Measurements from ENCODE around the gene DARS1.
"Not testable (repeated sequence)": the region's sequence is repeated elsewhere in the genome, so short reads cannot be mapped to it uniquely, and the experiment has no call there.

DARS1 gene

DNA sequence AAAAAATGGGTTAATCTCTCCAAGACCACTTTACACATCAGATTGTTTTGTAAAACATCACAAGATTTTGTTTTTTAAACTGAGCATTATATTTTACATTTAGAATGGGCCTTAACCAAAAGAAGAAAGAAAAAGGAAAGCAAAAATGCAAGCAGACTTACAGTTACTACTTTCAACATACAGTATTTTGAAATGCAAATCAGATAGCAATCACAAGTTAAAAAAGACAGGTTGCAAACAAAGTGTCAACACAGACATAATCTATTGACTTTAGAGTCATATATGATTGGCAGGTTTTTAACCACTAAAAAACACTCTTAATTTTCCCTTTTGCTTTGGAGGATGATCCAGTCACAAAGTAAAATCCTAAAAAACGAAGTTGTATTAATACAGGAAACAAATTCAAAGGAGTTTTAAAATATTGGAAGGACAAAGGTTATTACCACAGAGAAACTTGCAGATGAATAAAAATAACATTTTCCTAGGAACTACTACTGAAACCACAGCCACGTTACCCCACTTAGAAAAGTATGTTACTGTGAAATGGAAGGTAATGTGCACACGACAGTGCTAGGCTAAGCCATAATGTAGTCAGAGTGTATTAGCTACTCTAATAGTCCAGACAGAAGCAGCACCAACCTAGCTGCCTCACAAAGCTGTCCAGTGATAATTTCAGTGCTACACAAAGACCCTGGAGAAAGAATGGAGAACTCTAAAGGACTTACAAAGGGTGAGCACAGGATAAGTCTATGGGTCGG is 22.9 kb downstream of the DARS1 start:
- Histone ChIP-seq H3K9me3 (ENCODE audit: insufficient read depth, low read length) (no peaks in the 10 kb centered on the region), H3K79me2 (ENCODE audit: low read length) (peaks cover 10% of the 10 kb centered on the region; the same call in 1 of the 2 replicates), H3K9ac (ENCODE audit: low read length) (no peak overlapping the region), H2AFZ (ENCODE audit: low read depth, low read length) (no peak overlapping the region), H3K27ac (ENCODE audit: low read length) (no peak overlapping the region), H3K27me3 (ENCODE audit: low read depth, low read length) (no peaks in the 10 kb centered on the region), H4K20me1 (ENCODE audit: insufficient read depth, low read length) (peaks cover 17% of the 10 kb centered on the region; the same call in 1 of the 2 replicates), H3K4me3 (ENCODE audit: low read length) (no peak overlapping the region), H3K4me2 (ENCODE audit: low read length) (no peak overlapping the region), H3K4me1 (ENCODE audit: low read length) (peaks cover 11% of the 10 kb centered on the region), H3K36me3 (replicated peaks; ENCODE audit: low read depth, low read length) (peaks cover 29% of the 10 kb centered on the region)
- TF ChIP-seq, protein P1, sequence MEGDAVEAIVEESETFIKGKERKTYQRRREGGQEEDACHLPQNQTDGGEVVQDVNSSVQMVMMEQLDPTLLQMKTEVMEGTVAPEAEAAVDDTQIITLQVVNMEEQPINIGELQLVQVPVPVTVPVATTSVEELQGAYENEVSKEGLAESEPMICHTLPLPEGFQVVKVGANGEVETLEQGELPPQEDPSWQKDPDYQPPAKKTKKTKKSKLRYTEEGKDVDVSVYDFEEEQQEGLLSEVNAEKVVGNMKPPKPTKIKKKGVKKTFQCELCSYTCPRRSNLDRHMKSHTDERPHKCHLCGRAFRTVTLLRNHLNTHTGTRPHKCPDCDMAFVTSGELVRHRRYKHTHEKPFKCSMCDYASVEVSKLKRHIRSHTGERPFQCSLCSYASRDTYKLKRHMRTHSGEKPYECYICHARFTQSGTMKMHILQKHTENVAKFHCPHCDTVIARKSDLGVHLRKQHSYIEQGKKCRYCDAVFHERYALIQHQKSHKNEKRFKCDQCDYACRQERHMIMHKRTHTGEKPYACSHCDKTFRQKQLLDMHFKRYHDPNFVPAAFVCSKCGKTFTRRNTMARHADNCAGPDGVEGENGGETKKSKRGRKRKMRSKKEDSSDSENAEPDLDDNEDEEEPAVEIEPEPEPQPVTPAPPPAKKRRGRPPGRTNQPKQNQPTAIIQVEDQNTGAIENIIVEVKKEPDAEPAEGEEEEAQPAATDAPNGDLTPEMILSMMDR (IDR thresholded peaks at IDR 0.05; ENCODE audit: low read depth, low read length), result no peak
- no peak for TF ChIP-seq EZH2phosphoT487 (IDR thresholded peaks at IDR 0.05; ENCODE audit: low read depth)

DNA sequence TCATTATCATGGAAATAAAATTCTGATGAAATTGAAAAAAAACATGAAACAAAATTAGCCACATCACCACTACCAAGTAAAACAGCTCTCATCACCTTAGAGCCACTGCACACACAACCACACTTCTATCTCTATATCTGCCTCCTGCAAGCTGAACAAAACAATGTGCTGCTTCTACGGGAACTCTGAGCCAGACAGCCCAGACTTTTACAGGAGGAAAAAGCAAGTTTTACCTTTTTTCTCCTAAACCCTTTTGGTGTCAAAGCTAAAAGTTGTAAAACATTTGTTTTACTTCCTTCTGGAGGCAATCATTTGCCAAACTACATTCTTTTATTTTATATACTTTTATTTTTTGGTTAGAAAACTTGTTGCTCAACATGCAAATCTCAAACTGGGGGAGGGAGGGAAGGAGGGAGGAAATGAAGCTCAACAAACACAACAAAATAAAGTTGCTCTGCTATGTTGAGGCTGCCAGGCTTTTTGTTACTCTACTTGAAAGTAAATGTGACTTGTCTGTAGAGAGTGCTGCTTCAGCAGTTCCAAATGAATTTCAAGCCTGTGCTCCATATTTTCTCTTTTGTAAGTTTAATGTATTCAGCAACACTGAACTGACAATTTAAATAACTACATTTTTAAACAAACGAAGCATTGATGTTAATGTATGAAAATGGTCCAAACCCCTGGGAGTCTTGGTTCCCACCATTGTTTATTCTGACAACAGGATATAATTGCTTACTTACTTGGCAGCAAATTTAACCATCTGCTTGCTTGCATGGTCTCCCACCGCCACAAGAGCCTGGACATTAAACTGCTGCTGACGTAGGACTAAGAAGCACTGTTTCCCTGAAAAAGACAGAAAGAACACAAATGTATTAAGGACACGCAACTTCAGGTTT is 24.5 kb downstream of the DARS1 start:
- peaks cover 23% of the 10 kb centered on the region for H3K36me3 ChIP-seq (replicated peaks; ENCODE audit: low read depth, low read length)
- H3K9me3 ChIP-seq (ENCODE audit: insufficient read depth, low read length), result no peaks in the 10 kb centered on the region
- H3K4me2 ChIP-seq (ENCODE audit: low read length), result no peak overlapping the region
- no peak overlapping the region for H3K9ac ChIP-seq (ENCODE audit: low read length)
- peaks cover 11% of the 10 kb centered on the region for H3K4me1 ChIP-seq (ENCODE audit: low read length)
- H3K27me3 ChIP-seq (ENCODE audit: low read depth, low read length), result no peaks in the 10 kb centered on the region
- H2AFZ ChIP-seq (ENCODE audit: low read depth, low read length), result no peak overlapping the region
- H3K27ac ChIP-seq (ENCODE audit: low read length), result no peak overlapping the region
- H3K79me2 ChIP-seq (ENCODE audit: low read length), result peaks cover 11% of the 10 kb centered on the region; the same call in 1 of the 2 replicates
- no peak overlapping the region for H3K4me3 ChIP-seq (ENCODE audit: low read length)
- peaks cover 23% of the 10 kb centered on the region for H4K20me1 ChIP-seq (ENCODE audit: insufficient read depth, low read length)
- TF ChIP-seq, protein P1 (IDR thresholded peaks at IDR 0.05; ENCODE audit: low read depth, low read length), result no peak
- no peak for TF ChIP-seq EZH2phosphoT487 (IDR thresholded peaks at IDR 0.05; ENCODE audit: low read depth)

DNA sequence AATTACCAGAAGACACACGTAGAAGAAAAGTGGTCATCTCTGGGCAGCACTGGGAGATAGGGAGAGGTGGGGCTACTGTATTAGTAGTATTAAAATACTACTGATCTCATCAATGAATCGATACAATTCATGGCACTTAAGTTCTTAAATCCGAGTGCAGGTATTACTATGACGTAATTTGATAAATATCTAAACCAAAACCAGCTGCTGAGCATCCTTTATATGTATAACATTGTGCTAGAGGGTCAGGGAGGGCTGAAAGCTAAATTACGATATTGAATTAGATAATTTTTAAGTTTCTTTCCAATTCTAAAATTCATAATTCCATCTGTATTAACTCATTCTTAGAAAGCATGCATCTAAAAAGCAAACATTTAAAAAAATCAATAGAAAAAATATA is 25.3 kb downstream of the DARS1 start:
- Histone ChIP-seq H3K9ac (ENCODE audit: low read length) (no peak overlapping the region), H3K27ac (ENCODE audit: low read length) (no peak overlapping the region), H3K27me3 (ENCODE audit: low read depth, low read length) (no peaks in the 10 kb centered on the region), H3K4me2 (ENCODE audit: low read length) (no peak overlapping the region), H3K79me2 (ENCODE audit: low read length) (peaks cover 7% of the 10 kb centered on the region; the same call in 1 of the 2 replicates), H3K4me1 (ENCODE audit: low read length) (peaks cover 11% of the 10 kb centered on the region), H3K36me3 (replicated peaks; ENCODE audit: low read depth, low read length) (peaks cover 18% of the 10 kb centered on the region), H4K20me1 (ENCODE audit: insufficient read depth, low read length) (peaks cover 27% of the 10 kb centered on the region), H3K9me3 (ENCODE audit: insufficient read depth, low read length) (no peaks in the 10 kb centered on the region), H3K4me3 (ENCODE audit: low read length) (no peak overlapping the region), H2AFZ (ENCODE audit: low read depth, low read length) (no peak overlapping the region)
- TF ChIP-seq, protein P1 (IDR thresholded peaks at IDR 0.05; ENCODE audit: low read depth, low read length), result no peak
- no peak for TF ChIP-seq EZH2phosphoT487 (IDR thresholded peaks at IDR 0.05; ENCODE audit: low read depth)

DNA sequence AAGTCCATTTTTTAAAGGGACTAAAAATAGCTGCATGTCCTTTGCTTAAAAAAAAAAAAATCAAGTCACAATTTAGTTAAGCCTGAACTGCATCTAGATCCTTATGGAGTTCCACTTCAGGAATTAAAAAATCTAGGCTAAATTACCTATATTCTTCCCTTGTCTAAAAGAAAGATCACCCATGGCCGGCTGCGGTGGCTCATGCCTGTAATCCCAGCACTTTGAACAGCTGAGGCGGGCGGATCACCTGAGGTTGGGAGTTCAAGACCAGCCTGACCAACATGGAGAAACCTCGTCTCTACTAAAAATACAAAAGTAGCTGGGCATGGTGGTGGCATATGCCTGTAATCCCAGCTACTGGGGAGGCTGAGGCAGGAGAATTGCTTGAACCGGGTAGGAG is 26.5 kb downstream of the DARS1 start:
- not testable (repeated sequence) for H3K27me3 ChIP-seq (ENCODE audit: low read depth, low read length); H3K79me2 ChIP-seq (ENCODE audit: low read length); H3K9ac ChIP-seq (ENCODE audit: low read length); H3K4me2 ChIP-seq (ENCODE audit: low read length); H3K27ac ChIP-seq (ENCODE audit: low read length); H2AFZ ChIP-seq (ENCODE audit: low read depth, low read length); H3K4me1 ChIP-seq (ENCODE audit: low read length); H3K4me3 ChIP-seq (ENCODE audit: low read length); H3K9me3 ChIP-seq (ENCODE audit: insufficient read depth, low read length)
- peaks cover 14% of the 10 kb centered on the region for H3K36me3 ChIP-seq (replicated peaks; ENCODE audit: low read depth, low read length)
- H4K20me1 ChIP-seq (ENCODE audit: insufficient read depth, low read length), result peaks cover 22% of the 10 kb centered on the region
